T-helper 1 cell treated with Interleukin-12 subunit alpha and Interleukin-12 subunit beta and Interleukin-4 antibody, amounts not matched to agents 30 ng/mL and 1 ng/mL, for 36 hours (primary cell): ENCODE results near the gene ELF3. TPM values are rescaled to one million over a fixed set of nuclear protein-coding genes. Genes with fewer than 3 reads are reported as not detected.
"Not testable (repeated sequence)": the region's sequence is repeated elsewhere in the genome, so short reads cannot be mapped to it uniquely, and the experiment has no call there.

Source experiments
- intact Hi-C: fragments of 100-400 bp; cut with micrococcal nuclease; formaldehyde crosslinking; loops from one replicate; pipeline ENCODE4 v1.15.1; 2024
- total RNA-seq: library from RNA; stranded (reverse); gene quantifications from 2 replicates; pipeline ENCODE4 v1.2.3, GENCODE V29; 2022

Gene ELF3
- 0.41 and 0.61 TPM in 2 replicates for total RNA-seq

DNA sequence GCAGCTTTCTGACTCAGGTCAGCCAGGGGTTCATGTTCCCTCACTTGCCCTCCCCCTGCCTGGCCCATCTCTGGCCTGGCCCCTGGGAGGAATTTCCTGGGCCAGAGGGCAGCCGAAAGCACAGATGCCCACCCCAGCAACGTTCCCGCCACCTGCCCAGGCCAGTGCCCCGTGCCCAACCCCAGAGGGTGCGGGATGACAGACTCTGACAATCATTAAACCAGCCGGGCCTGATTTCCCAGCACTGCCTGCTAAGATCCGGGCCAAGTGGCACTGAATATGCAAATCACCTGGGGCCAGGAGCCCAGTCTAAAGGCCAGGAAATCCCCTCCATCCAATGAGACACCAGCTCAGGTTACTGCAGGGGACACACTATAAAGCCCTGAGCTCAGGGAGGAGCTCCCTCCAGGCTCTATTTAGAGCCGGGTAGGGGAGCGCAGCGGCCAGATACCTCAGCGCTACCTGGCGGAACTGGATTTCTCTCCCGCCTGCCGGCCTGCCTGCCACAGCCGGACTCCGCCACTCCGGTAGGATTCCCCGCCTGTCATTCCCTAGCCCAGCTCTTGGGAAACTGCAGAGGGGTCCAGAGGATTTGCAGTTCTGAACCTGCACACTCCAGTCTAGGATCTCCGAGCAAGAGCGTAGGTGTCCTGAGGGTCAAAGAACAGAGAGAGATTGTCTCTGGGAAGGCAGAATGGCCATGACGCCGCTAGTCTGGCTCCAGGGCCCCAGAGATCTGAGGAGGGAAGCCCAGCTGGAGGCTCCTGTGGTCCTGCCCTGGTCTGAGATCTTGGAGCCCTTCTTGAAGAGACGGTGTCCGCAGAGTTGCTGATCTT is at the start of gene ELF3:
Gene ELF3 (plus strand): TSS at position 408 of the 836 bp plus-strand sequence. CDS start 550 bp downstream, outside the sequence.
- intact Hi-C loops, result no loop called here

DNA sequence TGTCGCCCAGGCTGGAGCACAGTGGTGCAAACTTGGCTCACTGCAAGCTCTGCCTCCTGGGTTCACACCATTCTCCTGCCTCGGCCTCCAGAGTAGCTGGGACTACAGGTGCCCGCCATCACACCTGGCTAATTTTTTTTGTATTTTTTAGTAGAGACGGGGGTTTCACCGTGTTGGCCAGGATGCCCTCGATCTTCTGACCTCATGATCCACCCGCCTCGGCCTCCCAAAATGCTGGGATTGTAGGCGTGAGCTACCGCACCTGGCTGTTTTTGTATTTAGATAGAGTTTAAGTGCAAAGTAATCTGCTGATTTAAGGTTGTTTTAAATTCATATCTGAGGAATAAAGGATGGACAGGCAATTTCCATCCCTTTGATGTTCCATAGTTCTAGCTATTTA is 48.0 kb upstream of the ELF3 start:
- intact Hi-C loops, result not testable (repeated sequence)

DNA sequence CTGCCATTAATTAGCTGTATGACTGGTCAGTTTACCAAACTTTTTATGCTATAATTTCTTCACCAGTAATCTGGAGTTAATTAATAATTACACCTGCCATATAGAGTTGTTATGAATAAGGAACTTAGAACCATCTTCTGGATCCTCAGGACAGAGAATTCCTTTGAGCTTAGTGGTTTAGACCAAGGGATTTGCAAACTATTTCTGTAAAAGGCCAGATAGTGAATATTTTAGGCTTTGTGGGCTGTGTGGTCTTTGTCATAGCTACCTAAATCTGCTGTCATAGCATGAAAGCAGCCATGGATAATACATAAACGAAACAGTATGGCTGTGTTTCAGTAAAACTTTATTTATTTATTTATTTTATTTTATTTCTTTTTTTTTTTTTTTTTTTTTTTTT is 46.1 kb upstream of the ELF3 start:
- intact Hi-C loops, result no loop called here

DNA sequence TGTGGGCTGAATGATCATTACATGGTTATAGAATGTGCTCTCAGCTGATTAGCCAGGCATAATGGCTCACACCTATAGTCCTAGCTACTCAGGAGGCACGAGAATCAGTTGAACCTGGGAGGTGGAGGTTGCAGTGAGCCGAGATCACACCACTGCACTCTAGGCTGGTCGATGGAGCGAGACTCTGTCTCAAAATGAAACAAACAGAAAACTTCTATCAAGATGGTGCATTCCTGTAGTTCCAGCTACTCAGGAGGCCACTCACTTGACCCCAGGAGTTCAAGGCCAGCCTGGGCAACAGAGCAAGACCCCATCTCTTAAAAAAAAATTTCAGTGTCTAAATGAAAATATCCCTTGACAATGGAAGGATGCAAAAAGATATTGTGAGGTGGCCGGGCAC is 44.2 kb upstream of the ELF3 start:
- intact Hi-C loops, result no loop called here

DNA sequence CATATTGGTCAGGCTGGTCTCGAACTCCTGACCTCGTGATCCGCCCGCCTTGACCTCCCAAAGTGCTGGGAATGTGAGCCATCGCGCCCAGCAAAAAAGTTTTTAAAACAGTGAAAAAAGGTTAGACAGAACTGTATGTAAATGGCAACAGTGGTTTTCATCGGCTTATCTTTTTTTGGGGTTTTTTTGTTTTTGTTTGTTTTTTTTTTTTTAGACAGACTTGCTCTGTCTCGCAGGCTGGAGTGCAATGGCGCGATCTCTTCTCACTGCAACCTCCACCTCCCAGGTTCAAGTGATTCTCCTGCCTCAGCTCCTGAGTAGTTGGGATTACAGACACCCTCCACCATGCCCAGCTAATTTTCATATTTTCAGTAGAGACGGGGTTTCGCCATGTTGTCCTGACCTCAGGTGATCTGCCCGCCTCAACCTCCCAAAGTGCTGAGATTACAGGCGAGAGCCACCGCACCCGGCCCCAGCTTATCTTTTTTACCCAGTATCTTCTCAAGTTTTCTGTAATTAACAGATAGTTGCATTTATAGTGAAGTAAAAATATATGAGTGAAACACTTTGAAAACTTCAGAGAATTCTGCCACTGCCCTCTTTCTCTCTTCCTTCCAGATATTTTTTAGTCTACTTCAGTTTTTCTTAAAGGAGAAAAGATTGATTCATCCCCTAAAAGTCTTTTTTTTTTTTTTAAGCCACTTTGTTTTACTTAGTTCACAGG is 42.0 kb upstream of the ELF3 start:
- intact Hi-C loops, result no loop called here

DNA sequence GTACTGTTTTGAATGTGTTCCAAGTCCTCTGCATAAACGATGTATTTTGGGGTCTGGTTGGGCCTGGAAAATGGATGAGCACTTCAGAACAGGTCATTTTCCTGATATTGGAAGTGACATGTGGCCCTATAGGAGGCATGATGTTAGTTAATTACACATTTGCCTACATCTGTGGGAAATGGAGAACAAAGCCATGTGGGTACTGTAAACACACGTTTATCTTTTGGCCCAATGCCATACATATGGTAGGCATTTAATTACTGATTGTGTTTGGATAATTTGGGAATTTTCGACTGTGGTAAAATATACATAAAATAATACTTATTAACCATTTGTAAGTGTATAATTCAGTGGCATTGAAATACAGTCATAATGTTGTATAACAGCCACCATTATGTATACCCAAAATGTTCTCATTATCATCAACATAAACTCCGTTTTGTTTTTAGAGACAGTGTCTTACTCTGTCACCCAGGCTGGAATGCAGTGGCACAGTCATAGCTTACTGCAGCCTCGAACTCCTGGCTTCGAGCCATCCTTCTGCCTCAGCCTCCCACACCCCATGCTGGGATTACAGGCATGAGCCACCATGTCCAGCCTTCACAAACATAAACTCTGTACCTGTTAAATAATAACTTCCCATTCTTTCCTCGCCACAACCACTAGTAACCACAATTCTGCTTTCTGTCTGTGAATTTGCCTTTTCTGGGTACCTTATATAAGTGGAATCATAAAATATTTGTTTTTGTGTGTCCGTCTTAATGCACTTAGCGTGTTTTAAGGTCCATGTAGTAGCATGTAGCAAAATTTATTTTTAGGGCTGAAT is 39.8 kb upstream of the ELF3 start:
- intact Hi-C loops, result no loop called here

DNA sequence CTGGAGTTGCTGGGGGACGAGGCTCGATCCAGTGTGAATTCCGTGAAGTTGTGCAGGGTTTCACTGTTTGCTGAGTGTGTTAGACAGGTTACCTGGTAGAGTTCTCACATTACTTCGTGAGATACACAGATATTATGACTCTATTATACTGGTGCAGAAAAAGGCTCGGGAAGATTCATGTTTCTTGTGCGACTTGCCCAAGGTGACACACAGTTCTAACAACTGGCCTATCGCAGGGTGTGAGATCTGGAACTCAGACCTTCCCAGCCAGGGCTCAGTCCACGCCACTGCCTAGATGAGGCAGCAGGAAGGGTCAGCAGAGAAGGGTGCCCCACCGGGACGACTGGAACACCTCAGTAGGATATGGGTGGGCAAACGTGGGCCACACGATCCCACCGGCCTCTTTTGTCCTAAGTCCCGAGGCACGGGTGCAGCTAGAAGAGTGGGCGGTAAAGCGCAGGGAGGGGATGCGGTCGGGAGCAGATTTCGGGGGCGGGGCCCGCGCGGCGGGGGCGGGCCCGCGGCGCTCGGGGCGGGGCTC is 28.2 kb upstream of the ELF3 start:
- intact Hi-C loops, result loop anchor here (1.0 to 2.0 kb wide), 4 partner anchors 17 to 153 kb away; partner anchors contain the start of genes IPO9 and TIMM17A

DNA sequence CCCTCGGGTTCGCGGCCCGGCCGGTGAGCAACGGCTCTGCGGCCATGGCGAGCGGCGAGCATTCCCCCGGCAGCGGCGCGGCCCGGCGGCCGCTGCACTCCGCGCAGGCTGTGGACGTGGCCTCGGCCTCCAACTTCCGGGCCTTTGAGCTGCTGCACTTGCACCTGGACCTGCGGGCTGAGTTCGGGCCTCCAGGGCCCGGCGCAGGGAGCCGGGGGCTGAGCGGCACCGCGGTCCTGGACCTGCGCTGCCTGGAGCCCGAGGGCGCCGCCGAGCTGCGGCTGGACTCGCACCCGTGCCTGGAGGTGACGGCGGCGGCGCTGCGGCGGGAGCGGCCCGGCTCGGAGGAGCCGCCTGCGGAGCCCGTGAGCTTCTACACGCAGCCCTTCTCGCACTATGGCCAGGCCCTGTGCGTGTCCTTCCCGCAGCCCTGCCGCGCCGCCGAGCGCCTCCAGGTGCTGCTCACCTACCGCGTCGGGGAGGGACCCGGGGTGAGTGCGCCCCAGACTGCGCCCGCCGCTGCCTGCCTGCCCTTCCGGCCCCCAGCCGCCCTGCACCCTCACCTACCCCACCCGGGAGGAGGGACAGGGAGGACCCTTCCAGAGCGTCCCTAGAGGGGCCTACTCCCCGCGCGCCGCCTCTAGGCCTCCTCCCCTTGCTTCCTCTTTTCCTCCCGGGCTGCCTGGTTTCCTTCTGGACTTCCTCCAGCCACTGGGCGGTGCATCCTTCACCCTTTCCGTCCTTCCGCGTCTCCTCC is 27.6 kb upstream of the ELF3 start, which contains the start of gene RNPEP:
Gene RNPEP (plus strand): TSS at position 26 of the 757 bp plus-strand sequence. CDS start 19 bp downstream, at position 45.
- intact Hi-C loops, result loop anchor here (1.0 to 2.0 kb wide), 4 partner anchors 16 to 154 kb away; partner anchors contain the start of genes IPO9 and TIMM17A

DNA sequence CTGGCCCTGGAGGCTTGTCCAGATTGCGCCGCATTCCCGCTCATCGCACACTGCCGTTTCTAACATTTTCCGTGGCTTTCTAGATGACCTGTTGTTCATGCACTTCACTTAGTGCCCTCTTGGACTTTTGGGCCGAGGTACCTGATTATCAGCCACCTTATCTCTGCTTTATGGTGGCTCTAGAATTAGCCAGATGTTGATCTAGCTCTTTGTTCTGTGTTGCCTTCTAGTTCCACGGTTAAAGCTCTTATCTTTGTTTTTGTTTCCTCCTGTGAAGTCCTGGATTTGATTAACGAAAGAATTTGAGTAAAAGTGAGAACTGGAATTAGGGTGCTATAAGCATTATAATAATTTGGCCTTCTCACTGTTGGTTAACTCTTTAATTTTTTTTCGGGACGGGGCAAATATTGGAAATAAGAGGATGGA is 27.0 kb upstream of the ELF3 start:
- intact Hi-C loops, result loop anchor here (2.0 kb wide), 1 partner anchor 15 kb away; no protein-coding TSS in a partner anchor

DNA sequence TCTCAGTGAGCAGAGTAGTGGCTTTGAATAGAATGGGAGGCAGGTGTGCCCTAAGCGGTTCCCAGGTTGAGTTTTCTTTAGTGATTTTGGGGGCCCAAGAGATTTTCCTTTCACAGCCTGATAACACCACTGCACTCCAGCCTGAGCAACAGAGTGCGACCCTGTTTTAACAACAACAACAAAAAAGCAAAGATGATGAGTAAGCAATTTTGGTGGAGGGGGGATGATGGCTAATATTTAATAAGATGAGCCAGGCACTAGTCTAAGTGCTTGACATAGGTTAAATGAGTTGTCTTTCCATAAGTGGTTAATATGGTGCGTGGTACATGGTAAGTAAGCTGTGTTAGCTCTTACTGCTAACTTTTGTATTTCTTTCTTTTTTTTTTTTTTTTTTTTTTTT is 25.9 kb upstream of the ELF3 start:
- intact Hi-C loops, result no loop called here

DNA sequence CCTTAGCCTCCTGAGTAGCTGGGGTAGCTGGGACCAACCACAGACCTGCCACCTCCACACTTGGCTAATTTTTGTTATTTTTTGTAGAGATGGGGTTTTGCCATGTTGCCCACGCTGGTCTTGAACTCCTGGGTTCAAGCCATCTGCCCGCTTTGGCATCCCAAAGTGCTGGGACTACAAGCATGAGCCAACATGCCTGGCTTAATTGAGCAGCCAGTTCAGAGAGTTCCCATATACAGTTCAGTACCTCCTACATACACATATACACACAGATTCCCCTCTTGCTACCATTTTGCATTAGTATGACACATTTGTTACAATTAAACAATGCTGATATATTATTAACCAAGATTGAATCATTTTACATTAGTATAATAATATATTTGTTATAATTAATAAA is 25.0 kb upstream of the ELF3 start:
- intact Hi-C loops, result no loop called here

DNA sequence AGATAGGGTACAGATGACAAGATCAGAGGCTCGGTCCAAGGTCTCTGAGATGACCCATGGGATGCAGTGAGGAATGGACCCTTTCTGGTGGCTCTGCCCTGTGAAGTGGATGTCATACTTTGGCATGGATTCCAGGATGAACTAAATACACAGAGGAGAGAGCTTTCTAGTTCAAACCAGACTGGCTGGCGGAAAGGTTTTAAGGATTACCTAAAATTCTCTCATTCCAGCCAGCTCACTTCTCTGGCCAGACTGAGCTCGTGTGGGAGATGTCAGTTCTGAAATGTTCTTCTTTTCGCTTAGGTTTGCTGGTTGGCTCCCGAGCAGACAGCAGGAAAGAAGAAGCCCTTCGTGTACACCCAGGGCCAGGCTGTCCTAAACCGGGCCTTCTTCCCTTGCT is 21.8 kb upstream of the ELF3 start:
- intact Hi-C loops, result no loop called here

DNA sequence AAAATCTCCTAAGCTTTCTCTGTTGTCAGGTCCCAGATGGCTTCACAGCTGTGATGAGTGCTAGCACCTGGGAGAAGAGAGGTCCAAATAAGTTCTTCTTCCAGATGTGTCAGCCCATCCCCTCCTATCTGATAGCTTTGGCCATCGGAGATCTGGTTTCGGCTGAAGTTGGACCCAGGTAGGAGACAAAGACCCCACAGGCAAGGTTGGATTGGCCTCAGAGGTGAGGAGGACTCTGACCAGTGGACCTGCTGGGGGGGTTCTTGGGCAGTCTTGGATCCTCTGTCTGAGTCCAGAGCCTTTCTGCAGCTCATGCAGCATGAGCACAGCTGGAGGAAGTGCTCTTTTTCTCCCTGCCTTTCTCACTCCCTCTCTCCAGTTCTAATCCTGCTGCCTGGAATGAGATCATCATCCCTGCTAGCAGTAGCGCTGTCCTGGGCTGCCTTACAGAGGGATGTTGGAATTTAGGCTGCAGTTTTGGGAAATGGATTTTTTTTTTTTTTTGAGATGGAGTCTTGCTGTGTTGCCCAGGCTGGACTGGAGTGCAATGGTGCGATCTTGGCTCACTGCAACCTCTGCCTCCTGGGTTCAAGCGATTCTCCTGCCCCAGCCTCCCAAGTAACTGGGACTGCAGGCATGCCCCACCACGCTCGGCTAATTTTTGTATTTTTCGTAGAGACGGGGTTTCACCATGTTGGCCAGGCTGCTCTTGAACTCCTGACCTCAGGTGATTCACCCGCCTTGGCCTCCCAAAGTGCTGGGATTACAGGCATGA is 20.8 kb upstream of the ELF3 start:
- intact Hi-C loops, result no loop called here

DNA sequence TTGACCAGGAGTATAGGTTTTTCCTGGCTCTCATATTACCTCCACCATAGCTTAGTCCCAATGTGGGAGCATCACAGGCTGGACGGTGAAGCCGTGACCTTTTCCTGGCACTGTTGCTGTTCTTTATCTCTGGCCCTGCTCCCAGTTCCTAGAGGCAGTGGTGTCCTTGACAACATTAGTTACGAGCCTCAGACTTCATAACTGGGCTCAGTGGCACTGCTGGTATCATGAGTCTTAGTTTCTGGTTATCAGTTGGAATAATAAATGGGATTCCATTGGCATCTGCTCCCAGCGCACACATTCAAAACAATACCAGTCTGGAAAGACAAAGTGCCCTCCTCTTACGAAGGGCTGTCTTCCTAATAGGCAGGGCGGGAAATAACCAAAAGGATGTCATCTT is 20.0 kb upstream of the ELF3 start:
- intact Hi-C loops, result no loop called here

DNA sequence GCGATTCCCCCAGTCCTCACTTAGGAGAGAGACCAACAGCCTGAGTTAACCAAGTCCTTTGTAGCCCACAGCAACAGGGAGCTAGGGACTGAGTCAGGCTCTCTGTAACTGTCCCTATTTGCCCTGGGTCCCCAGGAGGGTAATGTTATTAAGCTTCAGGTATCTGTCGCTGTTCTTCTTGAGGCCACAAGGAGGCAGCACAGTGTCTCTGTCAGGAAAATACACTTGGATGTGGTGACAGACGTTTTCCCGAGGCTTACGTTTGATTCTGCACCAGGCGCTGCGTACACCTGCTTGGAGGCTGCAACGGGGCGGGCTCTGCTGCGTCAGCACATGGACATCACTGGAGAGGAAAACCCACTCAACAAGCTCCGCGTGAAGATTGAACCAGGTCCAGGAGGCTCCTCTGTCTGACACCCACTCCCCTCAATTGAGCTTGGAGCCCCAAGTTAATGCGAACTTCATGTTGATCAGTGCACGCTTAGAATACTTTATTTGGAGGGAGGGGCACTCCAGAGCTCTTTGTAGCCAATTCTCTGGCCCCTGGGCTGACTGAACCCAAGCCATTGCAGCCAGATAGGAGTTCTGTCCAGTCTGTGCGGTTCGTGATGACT is 10.7 kb upstream of the ELF3 start:
- intact Hi-C loops, result loop anchor here (1.0 to 2.0 kb wide), 4 partner anchors 17 to 136 kb away; partner anchors contain the start of gene RNPEP

DNA sequence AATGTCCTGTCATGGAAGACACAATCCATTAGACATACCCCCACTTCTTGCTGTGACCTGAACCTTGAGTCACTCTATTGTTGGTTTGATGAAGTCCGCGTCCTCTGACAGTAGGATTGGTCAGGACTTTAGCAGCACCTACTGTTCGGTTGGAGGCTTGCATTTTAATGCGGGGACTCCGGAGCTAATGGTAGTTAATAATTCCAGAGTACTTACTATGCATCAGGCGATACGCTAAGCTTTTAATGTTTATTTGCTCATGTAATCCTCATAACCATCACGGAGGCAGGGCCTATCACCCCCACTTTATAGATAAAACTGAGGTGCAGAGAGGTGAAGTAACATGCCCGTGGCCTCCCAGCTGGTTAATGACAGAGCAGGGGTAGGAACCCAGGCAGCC is 7.9 kb upstream of the ELF3 start:
- intact Hi-C loops, result no loop called here

DNA sequence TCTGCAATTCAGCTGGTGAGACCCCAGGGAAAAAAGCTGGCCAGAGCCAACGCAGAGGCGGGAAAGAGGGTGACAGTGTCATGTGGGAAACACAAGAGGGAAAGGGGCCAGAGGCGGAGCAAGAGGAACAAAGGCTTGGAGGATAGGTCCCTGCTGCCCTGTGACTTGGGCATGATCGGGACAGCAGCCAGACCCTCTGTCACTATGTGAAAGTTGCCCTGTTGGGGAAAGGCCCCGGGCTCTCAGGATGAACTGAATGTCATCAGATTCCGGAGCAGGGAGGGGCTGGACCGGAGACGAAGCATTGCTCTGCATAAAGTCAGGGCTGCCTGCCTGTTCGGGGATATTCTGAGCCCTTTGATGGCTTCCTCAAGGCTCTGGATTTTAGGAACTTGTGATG is 5.7 kb upstream of the ELF3 start:
- intact Hi-C loops, result no loop called here

DNA sequence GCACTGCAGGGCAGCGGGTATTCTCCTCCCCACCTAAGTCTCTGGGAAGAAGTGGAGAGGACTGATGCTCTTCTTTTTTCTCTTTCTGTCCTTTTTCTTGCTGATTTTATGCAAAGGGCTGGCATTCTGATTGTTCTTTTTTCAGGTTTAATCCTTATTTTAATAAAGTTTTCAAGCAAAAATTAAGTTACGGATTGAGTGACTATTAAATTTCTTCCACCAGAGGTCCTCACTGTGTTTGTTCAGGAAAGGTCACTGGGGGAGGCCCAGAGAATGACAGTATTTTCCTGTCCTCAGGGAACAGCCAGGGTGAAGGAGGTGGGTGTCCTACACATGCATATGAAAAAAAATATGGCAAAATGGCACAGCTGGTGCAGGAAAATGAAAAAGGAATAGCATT is 4.4 kb upstream of the ELF3 start:
- intact Hi-C loops, result no loop called here

DNA sequence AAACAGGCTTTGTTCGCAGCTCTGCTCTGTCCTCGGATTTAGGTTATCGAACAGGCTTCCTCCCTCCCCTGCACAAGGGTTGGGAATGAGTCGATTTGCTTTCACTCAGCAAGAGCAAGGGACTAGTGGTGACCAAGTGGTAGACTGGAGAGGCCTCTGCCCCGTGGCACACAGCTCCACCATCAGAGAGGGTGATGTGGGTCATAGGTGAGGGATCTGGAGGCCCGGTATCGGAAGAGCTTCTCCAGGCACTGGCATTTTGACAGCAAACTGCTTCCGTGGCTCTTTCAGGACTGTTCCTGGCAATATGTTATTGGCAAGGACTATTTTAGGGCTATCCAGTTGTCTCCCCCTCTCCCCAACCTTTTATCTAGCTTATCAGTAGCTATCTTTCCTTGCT is 3.1 kb upstream of the ELF3 start:
- intact Hi-C loops, result no loop called here
